Stimulated activated CD8-positive, alpha-beta memory T cell treated with anti-CD3 and anti-CD28 coated beads, Interleukin-4, amount 100 ng/mL, for 48 hours (primary cell): ENCODE data around the gene ITCH.
"Not testable (repeated sequence)": the region's sequence is repeated elsewhere in the genome, so short reads cannot be mapped to it uniquely, and the experiment has no call there.

ENCODE experiments used
- DNase-seq: peaks from one replicate; pipeline ENCODE4 v3.0.0-alpha.2; 2020

ITCH gene

DNA sequence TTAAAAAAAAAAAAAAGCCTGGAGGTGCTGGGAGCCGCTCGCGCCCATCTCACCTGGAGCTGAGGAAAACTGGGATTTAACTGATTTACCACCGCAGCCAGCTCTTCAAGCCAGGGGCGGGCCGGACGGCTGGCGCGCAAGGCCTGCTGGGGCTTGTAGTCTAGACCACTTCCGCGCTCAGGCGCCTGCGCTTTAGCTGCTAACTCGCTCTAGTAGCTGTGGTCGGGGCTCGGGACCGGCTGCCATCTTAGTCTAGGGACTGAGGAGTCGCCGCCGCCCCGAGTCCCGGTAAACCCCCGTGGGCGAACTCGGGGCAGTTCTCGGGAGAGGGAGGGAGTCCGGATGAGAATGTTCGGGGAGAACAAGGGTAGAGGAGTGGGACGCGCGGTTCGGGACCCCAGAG lies at the start of gene ITCH:
ITCH (plus strand) TSS at position 212 of the 403 bp plus-strand sequence. CDS start 30,539 bp downstream, outside the sequence.
- DNase-seq: peak; percentile 95

- DNase-seq: no peak
These were observed 47.8 kb upstream of the ITCH start for GRCh38 chr20:34315236-34315635.

- DNase-seq: no peak
These were observed 46.8 kb upstream of the ITCH start for GRCh38 chr20:34316196-34316814.

GRCh38 chr20:34318609-34319443 lies 44.2 kb upstream of the ITCH start:
- DNase-seq: no peak

GRCh38 chr20:34320861-34321260 lies 42.2 kb upstream of the ITCH start:
- no peak for DNase-seq

DNA sequence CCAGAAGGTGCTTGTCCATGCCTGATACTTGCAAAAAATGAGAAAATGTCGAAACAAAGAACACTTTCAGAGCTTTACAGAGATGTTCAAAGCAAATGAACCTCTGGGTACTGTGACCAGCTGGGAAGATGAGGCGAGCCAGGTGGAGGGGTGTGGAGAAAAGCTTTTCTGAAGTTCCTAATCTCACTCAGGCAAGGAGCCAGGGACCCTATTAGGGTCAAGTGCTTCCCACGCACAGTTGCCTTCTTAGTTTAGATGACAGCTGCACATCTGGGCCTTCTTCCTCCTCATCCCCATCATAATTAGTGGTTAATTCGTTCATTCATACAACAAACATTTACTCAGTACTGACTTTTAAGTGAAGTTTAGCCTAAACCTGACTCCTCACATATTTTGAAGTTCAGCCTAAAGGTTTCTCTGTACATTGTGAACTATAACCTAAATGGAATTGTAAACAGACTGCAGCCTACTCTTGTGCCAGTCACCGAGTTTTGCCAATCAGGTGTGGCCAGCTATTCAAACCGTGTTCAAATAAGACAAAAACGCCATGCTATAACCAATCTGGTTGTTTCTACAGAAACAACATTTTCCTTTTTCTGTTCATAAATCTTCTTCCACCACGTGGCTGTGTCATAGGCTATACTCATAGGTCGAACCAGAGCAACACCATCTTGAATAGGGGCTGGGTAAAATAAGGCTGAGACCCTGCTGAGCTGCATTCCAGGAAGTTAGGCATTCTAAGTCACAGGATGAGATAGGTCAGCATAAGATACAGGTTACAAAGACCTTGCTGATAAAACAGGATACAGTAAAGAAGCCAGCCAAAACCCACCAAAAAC lies 40.6 kb upstream of the ITCH start:
- no peak for DNase-seq

DNA sequence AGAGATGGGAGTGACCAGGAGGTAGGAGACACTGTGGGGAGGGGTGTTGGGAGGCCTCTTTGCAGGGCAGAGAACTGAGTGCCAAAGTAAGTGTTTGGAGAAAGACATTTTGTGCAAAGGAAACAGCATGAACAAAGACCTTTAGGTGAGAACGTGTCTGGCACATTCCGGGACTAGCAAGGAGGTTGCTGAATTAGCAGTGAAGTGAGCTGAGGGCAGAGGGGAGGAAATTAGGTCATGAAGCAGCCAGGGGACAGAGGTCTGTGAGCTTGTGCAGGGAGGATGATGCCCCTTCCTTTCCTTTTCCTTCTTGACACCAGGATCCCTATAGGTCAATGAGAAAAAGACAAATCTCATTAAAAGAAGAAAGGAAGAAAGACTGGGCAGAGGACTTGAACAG lies 38.5 kb upstream of the ITCH start:
- no peak for DNase-seq

DNA sequence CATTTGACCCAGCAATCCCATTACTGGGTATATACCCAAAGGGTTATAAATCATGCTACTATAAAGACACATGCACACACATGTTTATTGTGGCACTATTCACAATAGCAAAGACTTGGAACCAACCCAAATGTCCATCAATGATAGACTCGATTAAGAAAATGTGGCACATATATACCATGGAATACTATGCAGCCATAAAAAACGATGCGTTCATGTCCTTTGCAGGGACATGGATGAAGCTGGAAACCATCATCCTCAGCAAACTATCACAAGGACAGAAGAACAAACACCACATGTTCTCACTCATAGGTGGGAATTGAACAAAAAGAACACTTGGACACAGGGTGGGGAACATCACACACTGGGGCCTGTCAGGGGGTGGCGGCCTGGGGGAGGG lies 34.9 kb upstream of the ITCH start:
- DNase-seq: not testable (repeated sequence)

DNA sequence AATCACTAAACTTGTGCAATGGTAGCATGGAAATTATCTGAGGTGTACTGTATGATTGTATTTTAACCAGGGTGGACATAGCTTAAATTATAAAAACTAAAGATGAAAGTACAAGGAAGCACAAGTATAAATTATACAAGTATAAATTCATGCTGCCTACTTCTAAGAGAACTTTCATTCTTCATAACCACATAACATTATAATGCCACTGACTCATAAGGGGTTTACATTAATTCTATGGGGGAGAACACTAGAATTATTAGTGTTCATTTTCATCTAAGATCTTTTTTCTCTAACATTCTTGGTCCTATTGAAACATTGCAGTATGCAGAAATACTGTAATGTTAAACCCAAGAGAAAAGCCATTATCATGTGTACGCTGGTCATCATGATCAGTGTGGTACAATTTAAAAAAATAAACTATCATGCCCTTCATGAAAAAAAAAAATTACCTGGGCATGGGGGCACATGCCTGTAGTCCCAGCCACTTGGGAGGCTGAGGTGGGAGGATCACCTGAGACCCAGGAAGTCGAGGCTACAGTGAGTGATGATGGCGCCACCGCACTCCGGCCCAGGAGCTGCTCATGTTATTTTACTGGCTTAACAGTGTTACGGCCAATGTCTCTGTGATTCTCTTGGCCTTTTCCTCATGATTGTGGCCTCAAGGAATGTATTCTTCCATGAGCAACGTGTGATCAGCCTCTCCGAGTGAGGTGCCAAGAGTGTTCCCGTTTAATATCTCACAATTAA lies 34.0 kb upstream of the ITCH start:
- no peak for DNase-seq

DNA sequence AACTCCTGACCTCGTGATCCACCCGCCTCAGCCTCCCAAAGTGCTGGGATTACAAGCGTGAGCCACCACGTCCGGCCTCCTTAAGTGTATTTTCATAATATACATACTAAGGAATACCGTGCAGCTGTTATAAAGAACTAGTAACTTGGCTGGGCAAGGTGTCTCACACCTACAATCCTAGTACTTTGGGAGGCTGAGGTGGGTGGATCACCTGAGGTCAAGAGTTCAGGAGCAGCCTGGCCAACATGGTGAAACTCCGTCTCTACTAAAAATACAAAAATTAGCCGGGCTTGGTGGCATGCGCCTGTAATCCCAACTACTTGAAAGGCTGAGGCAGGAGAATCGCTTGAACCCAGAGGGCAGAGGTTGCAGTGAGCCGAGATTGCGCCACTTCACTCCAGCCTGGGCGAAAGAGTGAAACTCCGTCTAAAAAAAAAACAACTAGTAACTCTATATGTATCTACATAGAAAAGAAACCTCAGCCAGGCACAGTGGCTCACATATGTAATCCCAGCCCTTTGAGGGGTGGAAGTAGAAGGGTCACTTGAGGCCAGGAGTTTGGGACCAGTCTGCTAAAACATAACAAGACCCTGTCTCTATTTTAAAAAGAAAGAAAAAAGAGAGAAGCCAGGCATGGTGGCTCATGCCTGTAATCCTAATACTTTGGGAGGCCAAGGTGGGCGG lies 32.1 kb upstream of the ITCH start:
- DNase-seq: not testable (repeated sequence)

GRCh38 chr20:34331838-34332237 lies 31.2 kb upstream of the ITCH start:
- no peak for DNase-seq

DNA sequence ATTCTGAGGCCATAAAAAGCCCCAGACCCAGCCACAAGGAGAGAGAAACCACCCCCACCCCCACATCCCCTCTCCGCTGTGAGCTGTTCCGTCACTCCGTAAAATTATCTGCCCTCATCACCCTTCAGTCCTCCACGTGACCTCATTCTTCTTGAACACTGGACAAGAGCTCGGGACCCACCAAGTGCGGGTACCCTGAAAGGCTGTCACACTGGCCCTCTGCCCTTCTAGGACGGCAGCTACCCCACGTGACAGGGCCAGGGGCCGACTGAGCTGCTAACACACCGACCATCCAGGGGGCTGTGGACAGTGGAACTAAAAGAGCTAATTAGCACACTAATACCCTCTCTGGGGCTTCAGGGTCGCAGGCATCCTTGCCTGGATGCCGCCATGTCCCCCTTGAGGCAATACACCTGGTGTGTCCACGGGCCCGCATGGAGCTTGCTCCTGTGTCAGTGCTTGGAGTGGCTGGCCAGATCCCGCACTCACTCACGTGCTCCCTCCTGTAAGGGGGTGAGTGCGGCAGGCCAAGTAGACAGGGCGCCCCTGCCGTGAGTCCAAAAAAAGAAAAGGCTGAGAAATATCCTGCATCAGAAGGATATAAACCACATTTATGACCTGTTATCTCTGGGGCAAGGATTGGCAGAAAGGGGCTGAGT lies 30.7 kb upstream of the ITCH start:
- no peak for DNase-seq

DNA sequence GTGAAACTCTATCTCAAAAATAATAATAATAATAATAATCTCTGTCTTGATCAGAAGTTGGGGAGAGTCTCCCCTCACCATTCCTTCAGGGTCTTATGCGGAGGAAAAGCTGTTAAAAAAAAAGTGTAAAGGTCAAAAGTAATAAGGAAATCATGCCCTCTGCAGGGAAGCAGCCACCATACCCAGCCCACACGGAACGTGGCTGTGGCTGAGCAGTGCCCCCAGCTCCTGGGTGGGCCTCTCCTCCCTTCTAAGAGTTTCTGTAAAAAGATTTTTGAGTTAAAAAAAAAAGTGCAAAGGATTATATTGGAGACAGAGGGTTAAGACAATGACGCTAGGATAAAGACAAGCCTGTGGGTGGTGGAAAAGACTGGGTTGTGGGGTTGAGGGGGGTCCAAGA lies 29.3 kb upstream of the ITCH start:
- DNase-seq: no peak

GRCh38 chr20:34334654-34335407 lies 28.2 kb upstream of the ITCH start:
- DNase-seq: no peak

DNA sequence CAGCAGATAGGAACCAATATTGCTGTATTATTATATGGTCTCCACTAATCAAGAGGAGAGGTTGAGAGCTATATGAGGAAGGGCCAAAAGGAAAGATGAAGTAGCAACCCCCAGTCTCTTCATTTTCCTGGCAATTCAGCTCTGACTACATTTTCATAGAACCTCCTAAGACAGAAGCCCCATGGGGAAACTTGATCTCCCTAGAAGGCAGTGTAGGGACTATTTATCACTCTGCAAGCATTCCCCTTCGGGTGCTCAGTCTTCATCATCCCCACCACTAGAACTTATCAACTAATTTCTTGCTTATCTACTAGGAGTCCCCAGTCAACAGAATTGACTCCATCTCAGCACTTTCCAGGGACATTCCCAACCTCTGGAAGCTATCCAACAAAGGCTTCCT lies 25.5 kb upstream of the ITCH start:
- no peak for DNase-seq

- no peak for DNase-seq
These were observed 24.9 kb upstream of the ITCH start for GRCh38 chr20:34337982-34338726.

DNA sequence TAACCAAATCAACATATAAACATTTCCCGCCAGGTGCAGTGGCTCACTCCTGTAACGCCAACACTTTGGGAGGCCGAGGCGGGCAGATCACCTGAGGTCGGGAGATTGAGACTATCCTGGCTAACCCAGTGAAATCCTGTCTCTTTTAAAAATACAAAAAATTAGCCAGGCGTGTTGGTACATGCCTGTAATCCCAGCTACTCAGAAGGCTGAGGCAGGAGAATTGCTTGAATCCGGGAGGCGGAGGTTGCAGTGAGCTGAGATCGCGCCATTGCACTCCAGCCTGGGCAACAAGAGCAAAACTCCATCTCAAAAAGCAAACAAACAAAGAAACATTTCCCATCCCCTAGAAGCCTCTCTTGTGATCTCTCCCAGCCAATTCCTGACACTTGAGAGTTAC lies 22.3 kb upstream of the ITCH start:
- not testable (repeated sequence) for DNase-seq

- DNase-seq: not testable (repeated sequence)
These were observed 21.9 kb upstream of the ITCH start for GRCh38 chr20:34341199-34341598.

DNA sequence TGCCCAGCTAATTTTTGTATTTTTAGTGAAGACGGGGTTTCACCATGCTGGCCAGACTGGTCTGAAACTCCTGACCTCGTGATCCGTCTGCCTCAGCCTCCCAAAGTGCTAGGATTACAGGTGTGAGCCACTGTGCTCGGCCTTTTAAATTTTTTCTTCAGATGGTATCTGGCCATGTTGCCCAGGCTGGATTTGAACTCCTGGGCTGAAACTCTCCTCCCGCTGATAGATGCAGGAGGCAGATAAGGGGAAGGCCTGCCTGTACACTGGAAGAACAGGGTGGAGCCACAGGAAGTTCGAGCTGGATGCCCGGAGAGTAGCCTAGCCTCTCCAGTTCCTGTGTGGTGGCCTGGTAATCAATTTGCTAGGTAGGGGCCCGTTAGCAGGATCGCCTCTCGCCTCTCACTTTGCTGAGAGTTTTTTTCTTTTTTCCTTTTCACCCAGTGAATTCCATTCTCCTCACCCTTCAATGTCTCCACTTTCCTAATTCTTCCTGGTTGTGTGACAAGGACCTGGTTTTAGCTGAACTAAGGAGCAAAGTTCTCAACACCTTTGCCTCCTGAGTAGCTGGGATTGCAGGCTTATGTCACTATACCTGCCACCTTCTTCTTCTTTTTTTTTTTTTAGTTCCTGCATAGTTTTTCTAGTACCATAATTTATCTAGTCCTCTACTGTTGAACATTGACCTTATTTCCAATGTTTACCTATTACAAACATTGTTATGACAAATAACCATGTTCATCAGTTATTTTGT lies 19.4 kb upstream of the ITCH start:
- no peak for DNase-seq
